Activated CD4-positive, alpha-beta T cell treated with anti-CD3 and anti-CD28 coated beads for 48 hours (primary cell): ENCODE data around the gene GFOD1.
A peak's percentile ranks its signal among the peaks of the same experiment; 100 is the strongest.
"Not testable (repeated sequence)": the region's sequence is repeated elsewhere in the genome, so short reads cannot be mapped to it uniquely, and the experiment has no call there.

ENCODE experiments used
- DNase-seq: peaks from one replicate; pipeline ENCODE4 v3.0.0-alpha.2; 2020

The GFOD1 gene

DNA sequence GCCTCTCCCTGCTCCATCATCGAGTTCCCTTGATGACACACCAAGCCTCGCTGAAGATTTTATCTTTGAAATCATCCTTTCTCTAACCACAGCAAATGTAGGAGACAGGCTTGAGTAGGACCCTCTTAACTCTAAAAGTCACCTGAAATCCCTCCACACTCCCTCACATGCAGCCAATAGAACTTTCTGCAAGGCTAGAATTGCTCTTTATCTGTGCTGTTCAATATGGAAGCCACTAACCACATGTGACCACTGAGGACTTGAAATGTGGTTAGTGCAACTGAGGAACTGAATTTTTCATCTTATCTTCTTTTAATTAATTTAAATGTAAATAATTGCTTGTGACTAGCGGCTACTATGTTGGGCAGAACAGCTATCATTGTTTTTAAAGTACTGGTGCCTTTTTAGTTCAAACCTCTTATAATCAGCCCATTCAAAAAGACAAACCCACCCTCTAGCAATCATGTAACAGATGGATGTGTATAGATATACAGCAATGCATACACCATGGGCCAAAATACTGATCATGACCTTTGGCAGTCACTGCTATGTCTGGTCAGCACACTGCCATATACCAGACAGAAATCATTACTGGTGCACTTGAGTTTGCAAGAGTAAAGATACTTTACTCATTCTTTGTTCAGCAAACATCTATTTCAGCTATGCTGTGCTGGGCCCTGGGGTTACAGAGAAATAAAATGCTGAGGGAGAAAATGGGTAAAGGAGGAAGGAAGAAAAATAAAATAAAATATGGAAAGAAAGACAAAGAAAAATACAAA is 50.0 kb downstream of the GFOD1 start:
- DNase-seq: no peak

DNA sequence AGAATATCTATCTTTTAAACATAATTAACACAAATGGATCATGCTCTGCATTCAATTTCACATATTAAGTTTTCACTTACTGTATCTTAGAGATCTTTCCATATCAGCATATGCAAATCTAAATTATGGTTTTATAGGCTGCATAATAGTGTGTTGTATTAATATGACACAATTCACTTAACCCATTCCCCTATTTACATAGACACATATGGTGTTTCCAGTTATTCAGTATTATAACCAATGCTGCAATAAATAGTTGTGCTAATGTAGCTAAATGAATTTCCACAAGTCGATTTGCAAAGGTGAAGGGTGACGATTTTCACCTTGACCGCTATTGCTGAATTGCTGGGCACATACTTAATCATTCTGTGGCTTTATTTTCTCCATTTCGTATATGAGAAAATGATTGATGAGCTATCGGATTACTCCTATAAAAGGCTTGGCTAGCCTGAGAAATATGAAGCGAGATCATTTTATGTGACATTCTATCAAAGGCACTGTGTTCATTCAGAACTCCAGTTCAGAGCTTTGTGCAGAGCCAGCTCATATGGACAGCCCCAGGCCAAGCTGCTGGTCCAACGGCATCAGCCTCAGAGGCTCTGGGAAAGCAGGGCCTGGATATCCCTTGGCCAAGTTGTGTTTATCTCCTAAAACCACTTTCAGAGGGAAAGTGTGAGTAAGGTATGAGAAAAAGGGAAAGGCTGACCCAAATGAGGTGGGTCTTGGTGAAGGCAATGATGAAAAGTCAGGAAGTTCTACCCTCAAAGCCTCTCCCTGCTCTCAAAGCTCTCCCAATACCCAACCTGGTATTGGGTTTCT is 50.8 kb downstream of the GFOD1 start:
- no peak for DNase-seq

DNA sequence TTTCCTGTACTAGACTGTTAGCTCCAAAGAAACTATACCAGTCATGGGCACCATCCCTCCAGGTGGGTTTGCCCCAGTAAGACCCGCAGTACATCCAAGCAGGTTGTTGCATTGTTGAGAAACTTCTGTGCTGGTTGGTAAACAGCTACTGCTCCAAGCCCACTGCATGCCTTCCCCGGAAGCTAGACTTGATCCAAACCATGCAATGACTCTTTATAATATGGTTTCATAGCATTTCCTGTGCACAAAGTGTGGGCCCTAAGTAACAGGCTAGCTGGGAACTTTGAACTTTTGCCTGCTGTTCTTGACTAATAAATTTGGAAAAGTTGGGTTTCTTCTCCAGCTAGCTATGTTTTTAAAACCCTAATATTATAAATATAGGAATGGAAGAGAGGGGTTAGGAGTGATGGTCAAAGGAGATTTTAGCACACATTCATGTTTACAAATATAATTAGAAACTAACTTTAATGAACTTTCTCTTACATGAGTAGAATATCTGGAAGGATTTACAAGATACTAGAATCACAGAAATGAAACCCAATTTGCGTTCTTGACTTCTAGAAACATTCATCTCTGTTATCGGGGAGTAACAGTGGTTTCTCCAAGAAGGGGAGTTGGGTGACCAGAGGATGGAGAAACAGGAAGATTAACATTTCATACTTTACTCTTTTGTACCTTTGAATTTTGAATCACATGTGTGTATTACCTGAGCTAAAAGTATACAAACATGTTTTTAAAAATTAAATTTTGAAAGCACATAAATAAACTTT is 51.7 kb downstream of the GFOD1 start:
- DNase-seq: no peak

- no peak for DNase-seq
Measured at GRCh38 chr6:13434777-13435176, 52.6 kb downstream of the GFOD1 start.

DNA sequence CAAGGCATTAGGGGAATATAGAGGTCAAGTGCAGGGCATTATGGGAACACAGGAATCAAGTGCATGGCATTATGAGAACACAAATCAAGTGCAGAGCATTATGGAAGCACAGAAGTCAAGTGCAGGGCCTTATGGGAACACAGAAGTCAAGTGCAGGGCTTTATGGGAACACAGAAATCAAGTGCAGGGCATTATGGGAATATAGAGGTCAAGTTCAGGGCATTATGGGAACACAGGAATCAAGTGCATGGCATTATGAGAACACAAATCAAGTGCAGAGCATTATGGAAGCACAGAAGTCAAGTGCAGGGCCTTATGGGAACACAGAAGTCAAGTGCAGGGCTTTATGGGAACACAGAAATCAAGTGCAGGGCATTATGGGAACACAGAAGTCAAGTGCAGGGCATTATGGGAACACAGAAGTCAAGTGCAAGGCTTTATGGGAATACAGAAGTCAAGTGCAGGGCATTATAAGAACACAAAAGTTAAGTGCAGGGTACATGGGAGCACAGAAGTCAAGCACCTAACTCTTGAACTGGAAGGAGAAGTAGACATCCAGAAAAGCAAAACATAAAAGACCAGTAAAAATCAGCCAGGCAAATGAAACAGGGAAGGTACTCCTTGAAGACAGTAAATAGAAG is 53.1 kb downstream of the GFOD1 start:
- not testable (repeated sequence) for DNase-seq

DNA sequence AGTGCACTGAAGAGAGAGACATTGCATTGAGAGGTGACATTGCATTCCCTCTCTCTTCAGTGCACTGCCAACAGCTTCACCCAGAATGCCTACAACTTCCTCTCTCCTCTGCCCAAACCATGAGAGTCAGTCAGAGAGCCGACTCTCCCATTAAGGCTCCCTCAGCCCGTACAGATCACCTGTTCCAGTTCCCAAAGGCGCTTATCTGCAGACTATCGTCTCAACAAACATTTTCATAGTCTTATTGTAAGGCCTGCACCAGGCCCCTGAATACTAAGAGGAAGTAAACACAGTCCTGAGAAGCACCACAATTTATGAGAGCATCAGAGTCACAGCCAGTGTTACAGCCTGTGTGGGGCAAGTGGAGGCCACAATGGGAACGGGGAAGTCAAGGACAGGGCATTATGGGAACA is 53.7 kb downstream of the GFOD1 start:
- DNase-seq: no peak

GRCh38 chr6:13432526-13433184 is 54.7 kb downstream of the GFOD1 start:
- no peak for DNase-seq

- DNase-seq: peak; percentile 71
Measured at GRCh38 chr6:13431861-13432465, 55.4 kb downstream of the GFOD1 start.

GRCh38 chr6:13431059-13431656 is 56.2 kb downstream of the GFOD1 start:
- no peak for DNase-seq

GRCh38 chr6:13429406-13429753 is 58.0 kb downstream of the GFOD1 start:
- no peak for DNase-seq

- peak; percentile 22 for DNase-seq
Measured at GRCh38 chr6:13428583-13429405, 58.6 kb downstream of the GFOD1 start.

GRCh38 chr6:13427801-13428582 is 59.4 kb downstream of the GFOD1 start:
- DNase-seq: peak; percentile 88

DNA sequence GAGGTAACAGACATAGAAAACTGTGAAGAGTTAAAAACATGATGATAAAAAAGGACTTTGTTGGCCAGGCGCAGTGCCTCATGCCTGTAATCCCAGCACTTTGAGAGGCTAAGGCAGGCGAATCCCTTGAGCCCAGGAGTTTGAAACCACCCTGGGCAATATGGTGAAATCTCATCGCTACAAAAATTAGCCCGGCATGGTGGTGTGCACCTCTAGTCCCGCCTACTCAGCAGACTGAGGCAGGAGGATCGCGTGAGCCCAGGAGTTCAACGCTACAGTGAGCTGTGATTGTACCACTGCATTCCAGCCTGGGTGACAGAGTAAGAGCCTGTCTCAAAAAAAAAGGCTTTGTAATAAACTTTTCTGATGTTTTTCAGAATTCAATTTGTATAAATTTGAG is 60.1 kb downstream of the GFOD1 start:
- DNase-seq: peak; percentile 33

- DNase-seq: peak; percentile 62
Measured at GRCh38 chr6:13425943-13426931, 61.2 kb downstream of the GFOD1 start.

DNA sequence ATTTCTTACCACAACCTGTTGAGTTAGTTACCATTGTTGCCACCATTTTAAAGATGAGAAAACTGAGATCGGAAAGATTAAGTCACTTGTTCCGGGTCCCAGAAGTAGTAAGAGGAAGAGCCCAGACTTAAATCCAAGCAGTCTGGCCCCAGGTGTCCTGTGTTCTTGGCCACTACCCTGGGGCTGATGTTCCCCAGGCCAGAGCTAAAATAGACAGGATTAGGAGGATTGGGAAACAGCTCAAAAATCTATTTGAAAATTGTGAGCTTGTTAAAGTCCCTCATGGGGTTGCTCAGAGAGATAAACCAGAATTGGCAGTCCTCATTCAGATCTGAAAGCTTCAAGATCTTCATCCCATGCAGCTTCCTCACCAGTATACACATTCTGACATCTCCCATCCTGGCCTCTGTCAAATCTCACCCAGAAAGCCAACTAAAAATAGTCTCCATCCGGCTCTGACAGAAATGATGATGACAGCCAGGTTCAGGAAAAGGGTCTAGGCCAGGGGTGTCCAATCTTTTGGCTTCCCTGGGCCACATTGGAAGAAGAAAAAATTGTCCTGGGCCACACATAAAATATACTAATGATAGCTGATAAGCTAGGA is 62.0 kb downstream of the GFOD1 start:
- DNase-seq: no peak

DNA sequence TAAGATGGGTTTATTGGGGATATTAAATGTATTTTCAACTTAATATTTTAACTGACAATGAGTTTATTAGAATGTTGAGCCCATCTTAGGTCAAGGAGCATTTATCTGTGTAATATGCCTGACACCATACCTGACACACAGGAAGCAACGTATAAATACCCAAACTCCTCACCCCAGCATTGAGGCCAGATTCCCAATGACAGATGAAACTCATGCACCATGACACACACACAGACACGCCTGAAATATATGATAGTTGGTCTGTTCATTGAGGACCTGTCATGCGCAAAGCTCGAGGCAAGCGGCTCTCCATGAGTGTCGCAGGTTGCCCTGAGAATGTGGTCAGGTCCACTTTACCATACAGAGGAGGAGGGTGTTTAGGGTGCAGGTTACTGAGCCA is 64.1 kb downstream of the GFOD1 start:
- DNase-seq: no peak

- DNase-seq: no peak
Measured at GRCh38 chr6:13422681-13423221, 64.6 kb downstream of the GFOD1 start.
